NOMO-1 (cell line): ENCODE results near the gene ANK3.

Experiments used
- DNase-seq, 2 experiments: peaks; one replicate each; lab custom pipeline; 2025; ENCODE audit not compliant: unreplicated experiment in 2 of 2; lab: John Stamatoyannopoulos, UW

Gene ANK3

GRCh38 chr10:60238759-60239100 lies 150.9 kb downstream of the ANK3 start:
- DNase-seq = no peak

- peak; percentile 33 for DNase-seq
These were observed 151.5 kb downstream of the ANK3 start for GRCh38 chr10:60237977-60238758.

- DNase-seq = peak; percentile 87 to 98
These were observed 152.7 kb downstream of the ANK3 start for GRCh38 chr10:60236869-60237524.

- no peak for DNase-seq
These were observed 154.7 kb downstream of the ANK3 start for GRCh38 chr10:60235001-60235400.

GRCh38 chr10:60234551-60234950 lies 155.1 kb downstream of the ANK3 start:
- DNase-seq = peak in 1 of 2 experiments; percentile 11

- DNase-seq = no peak
These were observed 158.8 kb downstream of the ANK3 start for GRCh38 chr10:60230892-60231291.

GRCh38 chr10:60224066-60224705 lies 165.5 kb downstream of the ANK3 start:
- DNase-seq = no peak

GRCh38 chr10:60222047-60222446 lies 167.6 kb downstream of the ANK3 start:
- no peak for DNase-seq

GRCh38 chr10:60212195-60212594 lies 177.5 kb downstream of the ANK3 start:
- DNase-seq = no peak

GRCh38 chr10:60209874-60210570 lies 179.7 kb downstream of the ANK3 start:
- peak in 1 of 2 experiments; percentile 20 for DNase-seq

GRCh38 chr10:60208676-60209269 lies 180.9 kb downstream of the ANK3 start:
- peak in 1 of 2 experiments; percentile 10 for DNase-seq

- DNase-seq = no peak
These were observed 181.8 kb downstream of the ANK3 start for GRCh38 chr10:60207894-60208293.

- DNase-seq = no peak
These were observed 182.9 kb downstream of the ANK3 start for GRCh38 chr10:60206735-60207134.

- DNase-seq = no peak
These were observed 183.9 kb downstream of the ANK3 start for GRCh38 chr10:60205741-60206140.

GRCh38 chr10:60203993-60204618 lies 185.6 kb downstream of the ANK3 start:
- DNase-seq = peak; percentile 20 to 31

- no peak for DNase-seq
These were observed 189.0 kb downstream of the ANK3 start for GRCh38 chr10:60200682-60201053.

- no peak for DNase-seq
These were observed 189.5 kb downstream of the ANK3 start for GRCh38 chr10:60200012-60200681.

GRCh38 chr10:60197206-60197605 lies 192.5 kb downstream of the ANK3 start:
- no peak for DNase-seq

- no peak for DNase-seq
These were observed 195.3 kb downstream of the ANK3 start for GRCh38 chr10:60194421-60194820.

GRCh38 chr10:60192946-60193345 lies 196.7 kb downstream of the ANK3 start:
- no peak for DNase-seq
